Fibroblast of the conjunctiva (primary cell): ENCODE results near the gene FAM50B.

Experiments used
- DNase-seq: peaks from one replicate; pipeline ENCODE4 v3.0.0-alpha.2; 2010; ENCODE audit warnings: low read depth

Gene FAM50B

GRCh38 chr6:3894590-3895311 lies 45.6 kb downstream of the FAM50B start:
- DNase-seq, result no peak

GRCh38 chr6:3895312-3895653 lies 46.1 kb downstream of the FAM50B start:
- DNase-seq, result no peak

- DNase-seq, result no peak
Measured at GRCh38 chr6:3895805-3896204, 46.6 kb downstream of the FAM50B start.

- DNase-seq, result no peak
Measured at GRCh38 chr6:3898265-3898994, 49.3 kb downstream of the FAM50B start.

- DNase-seq, result no peak
Measured at GRCh38 chr6:3899061-3899460, 49.9 kb downstream of the FAM50B start.

- no peak for DNase-seq
Measured at GRCh38 chr6:3899970-3900439, 50.8 kb downstream of the FAM50B start.
